Stomach (tissue), 9 donors: ENCODE data around the gene COL5A1. TPM values are rescaled to one million over a fixed set of nuclear protein-coding genes. Genes with fewer than 3 reads are reported as not detected.

Experiments used
- DNase-seq, 2 donors: peaks; one replicate each; pipeline versions ENCODE4 v3.0.0 to v3.0.0-alpha.2; 2013 to 2019
- H3K27ac ChIP-seq, 5 donors: fragments of 200-600 bp in 4 of 5; sonication (generic) in 4 of 5; one replicate each; pipeline ENCODE4 v1.5.1; 2013 to 2019; ENCODE audit warnings: mild to moderate bottlenecking in 1 of 5, moderate library complexity in 1 of 5
- H3K27me3 ChIP-seq, 3 donors: fragments of 200-600 bp; sonication (generic); one replicate each; pipeline ENCODE4 v1.5.1; 2017 to 2019; ENCODE audit warnings: mixed run types in 1 of 3
- H3K36me3 ChIP-seq, 4 donors: fragments of 200-600 bp; sonication (generic); 1 replicate in 3 of 4; 2 replicates in 1 of 4; pipeline ENCODE4 v1.5.1; 2016 to 2019
- H3K4me1 ChIP-seq, 4 donors: fragments of 200-600 bp; sonication (generic); one replicate each; pipeline ENCODE4 v1.5.1; 2016 to 2019
- H3K4me3 ChIP-seq, 4 donors: fragments of 200-600 bp; sonication (generic) in 3 of 4; one replicate each; pipeline ENCODE4 v1.5.1; 2016 to 2019; ENCODE audit warnings: mild to moderate bottlenecking in 1 of 4
- H3K9me3 ChIP-seq, 4 donors: fragments of 200-600 bp; sonication (generic); one replicate each; pipeline ENCODE4 v1.5.1; 2016 to 2019
- EP300 ChIP-seq: sonication (generic); formaldehyde crosslinking; IDR thresholded peaks from one replicate; pipeline ENCODE4 v1.6.1; 2017; ENCODE audit warnings: antibody characterized with exemption
- POLR2A ChIP-seq, 4 donors: fragments of 450-650 bp; IDR thresholded peaks; one replicate each; pipeline ENCODE4 v1.6.1; 2016; ENCODE audit warnings: antibody characterized with exemption in 4 of 4, control low read depth in 2 of 4, mild to moderate bottlenecking in 1 of 4, moderate library complexity in 1 of 4
- POLR2AphosphoS5 ChIP-seq, 3 donors: sonication (generic); formaldehyde crosslinking; IDR thresholded peaks; one replicate each; pipeline ENCODE4 v1.6.1; 2016; ENCODE audit warnings: antibody characterized with exemption in 3 of 3
- WGBS, 5 donors: extraction: QIAGEN DNeasy Blood & Tissue Kit in 3 of 5; methylation state at CpG; one replicate each; pipeline versions ENCODE4 v1.1.5 to v1.1.7; 2013 to 2018; 5-methylcytosine and 5-hydroxymethylcytosine counted together
- intact Hi-C: fragments of 100-400 bp; cut with DNase I; formaldehyde crosslinking; loops from one replicate; pipeline ENCODE4 v1.15.1; 2023; ENCODE audit warnings: low total_unique reads
- polyA plus RNA-seq, 3 donors: library from polyadenylated mRNA; stranded (reverse); fragments of 200-250 nt; gene quantifications; one replicate each; pipeline ENCODE4 v1.2.3, GENCODE V29; 2013
- total RNA-seq, 5 donors: library from RNA; depleted of rRNA; stranded (reverse); fragments of >200 nt; gene quantifications; one replicate each; pipeline versions ENCODE4 v1.1.0 to v1.2.3, GENCODE V29; 2014 to 2016
- TF ChIP-seq, protein P1 (sequence below), 7 experiments: fragments of 450-650 bp in 4 of 7; fragments of 200-600 bp in 3 of 7; sonication (generic) in 3 of 7; IDR thresholded peaks; one replicate each; pipeline ENCODE4 v1.5.1; 2016 to 2019; ENCODE audit warnings: antibody characterized with exemption in 7 of 7, control low read depth in 2 of 7, mild to moderate bottlenecking in 1 of 7
- donor health status: healthy with polysubstance abuse.
- donor health status: Bipolar disorder and iron deficiency.
- donor health status: healthy.

COL5A1 gene
- total and polyA plus RNA-seq, 8 donors = 7.3 to 205 (median 26.4) TPM

- Histone ChIP-seq H3K9me3 (no peaks in the 10 kb centered on the region), H3K36me3 (no peaks in the 10 kb centered on the region), H3K27me3 (no peaks in the 10 kb centered on the region), H3K27ac (no peak overlapping the region), H3K4me3 (no peak overlapping the region), H3K4me1 (no peaks in the 10 kb centered on the region)
- intact Hi-C loops = no loop called here
- DNase-seq = no peak
- WGBS, 5 donors = 74 to 87% (median 79%) methylated on average over 15 to 16 of the region's 16 CpGs
- TF ChIP-seq EP300 (no peak), POLR2AphosphoS5 (IDR thresholded peaks at IDR 0.05) (no peak), POLR2A (IDR thresholded peaks at IDR 0.05) (no peak)
- TF ChIP-seq, protein P1, sequence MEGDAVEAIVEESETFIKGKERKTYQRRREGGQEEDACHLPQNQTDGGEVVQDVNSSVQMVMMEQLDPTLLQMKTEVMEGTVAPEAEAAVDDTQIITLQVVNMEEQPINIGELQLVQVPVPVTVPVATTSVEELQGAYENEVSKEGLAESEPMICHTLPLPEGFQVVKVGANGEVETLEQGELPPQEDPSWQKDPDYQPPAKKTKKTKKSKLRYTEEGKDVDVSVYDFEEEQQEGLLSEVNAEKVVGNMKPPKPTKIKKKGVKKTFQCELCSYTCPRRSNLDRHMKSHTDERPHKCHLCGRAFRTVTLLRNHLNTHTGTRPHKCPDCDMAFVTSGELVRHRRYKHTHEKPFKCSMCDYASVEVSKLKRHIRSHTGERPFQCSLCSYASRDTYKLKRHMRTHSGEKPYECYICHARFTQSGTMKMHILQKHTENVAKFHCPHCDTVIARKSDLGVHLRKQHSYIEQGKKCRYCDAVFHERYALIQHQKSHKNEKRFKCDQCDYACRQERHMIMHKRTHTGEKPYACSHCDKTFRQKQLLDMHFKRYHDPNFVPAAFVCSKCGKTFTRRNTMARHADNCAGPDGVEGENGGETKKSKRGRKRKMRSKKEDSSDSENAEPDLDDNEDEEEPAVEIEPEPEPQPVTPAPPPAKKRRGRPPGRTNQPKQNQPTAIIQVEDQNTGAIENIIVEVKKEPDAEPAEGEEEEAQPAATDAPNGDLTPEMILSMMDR (IDR thresholded peaks at IDR 0.05) = no peak
These were observed 11.8 kb upstream of the COL5A1 start for GRCh38 chr9:134629586-134630392.

DNA sequence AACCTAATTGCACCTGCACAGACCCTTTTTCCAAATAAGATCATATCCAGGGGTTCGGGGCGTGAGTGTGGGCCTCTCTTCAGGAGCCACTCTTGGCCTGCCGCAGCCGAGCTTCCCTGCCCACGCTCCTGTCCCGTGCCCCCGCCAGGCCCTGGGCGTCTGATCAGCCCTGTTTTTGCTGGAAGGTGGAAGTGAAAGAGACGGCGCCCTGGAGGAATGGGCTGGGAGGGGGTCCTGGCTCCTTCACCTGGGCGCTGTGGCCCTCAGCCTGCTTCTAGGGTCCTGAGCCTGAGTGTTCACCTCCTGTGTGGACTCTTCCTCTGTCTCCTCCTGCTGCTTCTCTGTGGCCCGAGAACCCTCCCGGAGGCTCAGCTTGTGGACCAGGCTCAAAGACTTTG, 11.2 kb upstream of the COL5A1 start:
- no peak for TF ChIP-seq POLR2A (IDR thresholded peaks at IDR 0.05)

DNA sequence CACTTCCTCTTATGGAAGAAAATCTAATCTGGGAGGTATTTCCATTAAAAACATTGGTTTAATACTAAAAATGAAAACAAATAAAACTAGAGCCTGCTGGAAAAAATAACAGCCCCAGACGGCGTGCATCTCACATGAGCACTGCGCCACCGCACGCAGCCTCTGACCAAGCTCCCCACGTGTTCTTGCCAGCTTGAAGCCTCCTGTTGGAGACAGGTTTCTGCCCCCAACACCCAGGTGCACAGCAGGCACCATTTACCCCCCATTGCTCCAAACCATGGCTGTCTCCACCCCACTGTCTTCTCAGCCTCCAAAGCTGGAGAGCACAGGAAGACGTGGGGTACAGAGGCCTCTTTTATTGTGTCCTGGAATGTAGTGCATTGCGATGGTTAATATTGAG, 10.7 kb upstream of the COL5A1 start:
- 86 to 94% (median 88%) methylated on average over 8 of the region's 8 CpGs for WGBS, 5 donors
- TF ChIP-seq POLR2A (IDR thresholded peaks at IDR 0.05) = no peak
- no peak for TF ChIP-seq EP300
- TF ChIP-seq POLR2AphosphoS5 (IDR thresholded peaks at IDR 0.05) = no peak
- TF ChIP-seq, protein P1 (IDR thresholded peaks at IDR 0.05) = no peak
- DNase-seq = no peak
- no peaks in the 10 kb centered on the region for H3K36me3 ChIP-seq
- no peak overlapping the region for H3K27ac ChIP-seq
- H3K27me3 ChIP-seq = no peaks in the 10 kb centered on the region
- H3K4me3 ChIP-seq = no peak overlapping the region
- intact Hi-C loops = no loop called here
- no peaks in the 10 kb centered on the region for H3K9me3 ChIP-seq
- H3K4me1 ChIP-seq = no peaks in the 10 kb centered on the region

More for the DNA sequence above, 11.2 kb upstream of the COL5A1 start:
- DNase-seq = no peak
- no peak overlapping the region for H3K27ac ChIP-seq
- no peaks in the 10 kb centered on the region for H3K36me3 ChIP-seq
- WGBS, 5 donors = 86 to 93% (median 92%) methylated on average over 13 of the region's 13 CpGs
- H3K4me3 ChIP-seq = no peak overlapping the region
- no peaks in the 10 kb centered on the region for H3K27me3 ChIP-seq
- intact Hi-C loops = no loop called here
- no peaks in the 10 kb centered on the region for H3K4me1 ChIP-seq
- H3K9me3 ChIP-seq = no peaks in the 10 kb centered on the region

DNA sequence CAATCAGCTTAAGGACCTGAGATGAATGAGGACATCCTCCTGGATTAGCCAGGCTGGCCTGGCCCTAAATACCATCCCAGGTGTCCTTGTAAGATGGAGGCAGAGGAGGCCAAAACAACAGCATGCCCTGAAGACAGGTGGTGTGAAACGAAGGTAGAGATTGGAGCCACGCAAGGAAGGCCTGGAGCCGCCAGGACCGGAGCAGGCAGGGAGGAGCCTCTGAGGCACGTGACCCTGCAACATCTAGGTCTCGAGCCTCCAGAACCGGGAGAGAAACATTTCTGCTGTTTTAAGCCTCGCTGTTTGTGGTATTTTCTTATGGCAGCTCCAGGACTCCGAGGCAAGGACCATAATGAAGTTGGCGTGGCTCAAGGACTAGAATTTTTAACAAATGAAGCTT, 9.7 kb upstream of the COL5A1 start:
- no peak overlapping the region for H3K27ac ChIP-seq
- intact Hi-C loops = no loop called here
- H3K4me1 ChIP-seq = no peaks in the 10 kb centered on the region
- no peak for DNase-seq
- no peaks in the 10 kb centered on the region for H3K36me3 ChIP-seq
- TF ChIP-seq POLR2A (IDR thresholded peaks at IDR 0.05) = no peak
- TF ChIP-seq, protein P1 (IDR thresholded peaks at IDR 0.05) = no peak
- WGBS, 5 donors = 68 to 86% (median 81%) methylated on average over 10 of the region's 10 CpGs
- H3K27me3 ChIP-seq = peaks cover 0 to 3% (median 0%) of the 10 kb centered on the region in 3 donors
- no peak overlapping the region for H3K4me3 ChIP-seq
- H3K9me3 ChIP-seq = no peaks in the 10 kb centered on the region

DNA sequence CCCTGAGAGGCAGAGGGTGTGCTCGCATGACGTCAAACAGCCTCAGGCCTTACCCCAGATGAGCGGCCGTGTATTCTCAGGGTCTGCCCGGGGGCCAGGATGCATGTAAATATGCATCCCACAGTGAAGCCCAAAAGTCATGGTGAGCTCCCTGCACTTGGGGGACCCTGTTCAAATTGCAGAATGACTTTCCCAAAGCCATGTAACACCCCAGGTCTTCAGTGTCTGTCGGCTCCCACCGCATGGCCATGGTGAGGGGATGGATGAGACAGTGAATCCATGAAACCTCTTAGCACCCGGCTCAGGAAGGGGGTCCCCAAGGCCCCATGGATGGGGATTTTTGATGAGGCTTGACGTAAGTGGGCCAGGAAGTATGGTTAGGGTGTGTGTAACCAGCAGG, 9.3 kb upstream of the COL5A1 start:
- 81 to 89% (median 87%) methylated on average over 5 to 9 of the region's 9 CpGs for WGBS, 5 donors
- peaks cover 0 to 6% (median 0%) of the 10 kb centered on the region in 3 donors for H3K27me3 ChIP-seq
- no peak for DNase-seq
- no peaks in the 10 kb centered on the region for H3K36me3 ChIP-seq
- no peak overlapping the region for H3K27ac ChIP-seq
- TF ChIP-seq POLR2AphosphoS5 (IDR thresholded peaks at IDR 0.05) (no peak), EP300 (no peak), POLR2A (IDR thresholded peaks at IDR 0.05) (no peak)
- TF ChIP-seq, protein P1 (IDR thresholded peaks at IDR 0.05) = no peak
- intact Hi-C loops = no loop called here
- H3K9me3 ChIP-seq = no peaks in the 10 kb centered on the region
- no peak overlapping the region for H3K4me3 ChIP-seq
- no peaks in the 10 kb centered on the region for H3K4me1 ChIP-seq
